Measurements from ENCODE around the gene CEP164.

CEP164 gene

DNA sequence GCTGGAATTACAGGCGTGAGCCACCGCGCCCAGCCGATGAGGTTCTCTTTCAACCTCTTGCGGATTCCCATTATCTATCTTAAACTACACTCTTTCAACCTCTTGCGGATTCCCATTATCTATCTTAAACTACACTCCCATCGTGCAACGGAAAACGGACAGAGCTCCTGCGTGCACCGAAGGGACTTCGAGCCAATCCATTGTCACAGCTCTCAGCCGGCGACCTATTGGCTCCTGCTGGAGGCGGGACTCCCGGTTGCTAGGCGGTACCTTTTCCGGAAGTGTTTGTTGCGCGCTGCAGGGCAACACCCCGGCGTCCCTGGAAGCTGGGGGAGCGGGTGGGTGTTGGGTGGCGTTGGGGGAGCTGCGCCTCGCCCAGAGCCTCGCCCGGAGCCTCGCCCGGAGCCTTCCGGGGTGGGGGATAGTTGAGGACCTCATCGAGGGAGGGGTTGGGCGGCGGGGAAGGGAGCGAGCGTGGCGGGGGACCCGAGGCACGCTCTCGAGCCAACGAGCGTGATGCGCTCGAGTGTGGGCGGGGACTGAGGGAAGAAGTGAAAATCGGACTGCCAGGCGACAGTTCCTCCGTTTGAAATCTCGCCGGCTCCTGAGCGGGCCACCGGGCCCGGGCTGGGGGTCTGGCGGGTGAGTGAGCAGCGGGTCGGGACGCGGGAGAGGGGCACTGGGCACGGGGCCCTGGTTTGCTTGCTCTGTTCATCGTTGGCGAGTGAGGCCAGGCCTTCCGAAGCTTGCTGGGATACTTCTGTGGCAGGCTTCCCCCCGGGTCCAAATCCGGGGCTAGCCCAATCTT is at the start of gene CEP164:
TSS of gene CEP164 (plus strand) at position 288 of the 808 bp plus-strand sequence. CDS start 10,733 bp downstream, outside the sequence.
- peak; percentile 75 to 90 (median 88) for DNase-seq (ENCODE audit: low read depth in 4 of 4, low spot score in 1 of 4)

DNA sequence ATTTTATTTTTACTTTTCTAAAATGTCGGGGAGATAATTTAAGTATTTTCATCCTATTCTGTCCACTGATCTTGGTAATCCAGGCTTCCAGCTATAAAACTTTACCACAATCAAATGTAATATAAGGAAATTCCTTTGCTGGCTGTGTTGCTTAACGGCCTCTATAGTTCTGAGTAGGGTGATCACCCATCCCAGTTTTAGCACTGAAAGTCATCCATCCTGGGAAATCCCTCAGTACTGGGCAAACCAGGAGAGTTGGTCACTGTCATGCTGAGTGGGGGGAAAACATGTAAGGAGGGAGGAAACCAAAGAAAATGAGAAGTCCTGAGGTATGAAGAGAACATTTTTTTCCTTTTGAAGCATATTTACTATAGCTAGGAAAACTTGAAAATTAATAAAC is 49.3 kb upstream of the CEP164 start:
- no peak for DNase-seq (ENCODE audit: low read depth in 4 of 4, low spot score in 1 of 4)

- DNase-seq (ENCODE audit: low read depth in 4 of 4, low spot score in 1 of 4), result no peak
Measured at GRCh38 chr11:117279711-117280376, 47.8 kb upstream of the CEP164 start.

DNA sequence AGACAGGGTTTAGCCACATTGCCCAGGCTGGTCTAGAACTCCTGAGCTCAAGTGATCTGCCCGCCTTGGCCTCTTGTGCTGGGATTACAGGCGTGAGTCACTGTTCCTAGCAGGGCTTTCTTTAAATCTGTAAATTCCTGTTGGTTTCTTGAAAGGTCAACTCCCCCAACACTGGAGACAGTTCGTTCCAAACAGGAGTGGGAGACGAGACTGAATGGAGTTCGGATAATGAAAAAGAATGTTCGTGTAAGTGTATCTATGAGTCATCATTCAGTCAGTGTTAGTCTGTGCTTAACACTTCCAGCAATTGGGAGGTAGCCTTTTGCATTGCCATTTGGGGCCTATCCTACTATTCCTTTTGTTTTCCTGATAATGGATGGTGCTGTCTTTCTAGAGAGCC is 46.5 kb upstream of the CEP164 start:
- no peak for DNase-seq (ENCODE audit: low read depth in 4 of 4, low spot score in 1 of 4)

- no peak for DNase-seq (ENCODE audit: low read depth in 4 of 4, low spot score in 1 of 4)
Measured at GRCh38 chr11:117281869-117282268, 45.8 kb upstream of the CEP164 start.

GRCh38 chr11:117282956-117283355 is 44.7 kb upstream of the CEP164 start:
- no peak for DNase-seq (ENCODE audit: low read depth in 4 of 4, low spot score in 1 of 4)

GRCh38 chr11:117284053-117284452 is 43.6 kb upstream of the CEP164 start:
- no peak for DNase-seq (ENCODE audit: low read depth in 4 of 4, low spot score in 1 of 4)

- no peak for DNase-seq (ENCODE audit: low read depth in 4 of 4, low spot score in 1 of 4)
Measured at GRCh38 chr11:117286588-117286987, 41.1 kb upstream of the CEP164 start.

DNA sequence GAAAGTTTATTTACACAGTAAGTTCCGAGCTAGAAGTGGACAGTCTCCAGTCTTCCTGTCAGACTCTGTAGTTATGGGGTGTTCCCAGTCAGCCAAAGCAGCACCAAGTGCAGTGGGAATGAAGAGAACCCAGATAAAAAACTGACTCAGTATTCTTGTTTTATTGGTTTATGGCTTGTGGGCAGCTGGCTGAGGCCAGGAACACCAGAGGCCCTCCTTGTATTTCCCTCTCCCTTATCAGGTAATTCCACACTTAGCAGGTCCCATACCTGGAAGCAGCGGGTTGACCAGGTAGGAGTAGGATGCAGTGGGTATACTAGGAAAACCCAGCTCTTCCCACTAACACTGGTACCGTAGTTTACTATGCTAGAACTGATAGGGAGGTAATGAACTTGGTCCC is 40.0 kb upstream of the CEP164 start:
- DNase-seq (ENCODE audit: low read depth in 4 of 4, low spot score in 1 of 4), result no peak

- DNase-seq (ENCODE audit: low read depth in 4 of 4, low spot score in 1 of 4), result no peak
Measured at GRCh38 chr11:117289795-117290194, 37.9 kb upstream of the CEP164 start.

DNA sequence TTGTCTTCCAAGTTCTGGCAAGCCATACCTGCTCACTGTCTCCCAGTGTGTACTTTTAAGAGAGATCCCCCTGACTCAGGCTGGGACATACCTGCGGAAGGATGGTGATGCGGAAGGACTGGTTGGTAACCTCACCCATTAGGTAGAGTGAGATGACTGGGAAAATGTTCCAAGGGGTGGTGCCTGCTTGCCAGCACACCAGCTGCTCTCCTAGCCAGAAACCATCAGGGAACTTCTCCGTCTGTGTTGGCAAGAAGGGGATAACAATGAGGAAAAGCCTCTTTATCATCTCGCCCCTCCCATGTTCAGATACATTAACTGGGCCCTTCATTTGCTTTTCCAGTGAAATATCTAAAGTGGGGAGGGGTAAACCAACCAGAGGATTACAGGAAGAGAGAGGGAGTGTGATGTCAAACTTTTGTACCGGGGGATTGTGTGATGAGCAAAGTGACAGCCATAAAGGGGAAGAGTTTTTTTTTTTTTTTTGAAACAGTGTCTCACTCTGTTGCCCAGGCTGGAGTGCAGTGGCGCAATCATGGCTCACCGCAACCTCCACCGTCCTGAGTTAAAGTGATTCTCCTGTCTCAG is 36.8 kb upstream of the CEP164 start, which contains the start of gene BACE1-AS:
TSS of gene BACE1-AS (plus strand) at position 538 of the 588 bp plus-strand sequence.
- no peak for DNase-seq (ENCODE audit: low read depth in 4 of 4, low spot score in 1 of 4)

- no peak for DNase-seq (ENCODE audit: low read depth in 4 of 4, low spot score in 1 of 4)
Measured at GRCh38 chr11:117292616-117293015, 35.0 kb upstream of the CEP164 start.

DNA sequence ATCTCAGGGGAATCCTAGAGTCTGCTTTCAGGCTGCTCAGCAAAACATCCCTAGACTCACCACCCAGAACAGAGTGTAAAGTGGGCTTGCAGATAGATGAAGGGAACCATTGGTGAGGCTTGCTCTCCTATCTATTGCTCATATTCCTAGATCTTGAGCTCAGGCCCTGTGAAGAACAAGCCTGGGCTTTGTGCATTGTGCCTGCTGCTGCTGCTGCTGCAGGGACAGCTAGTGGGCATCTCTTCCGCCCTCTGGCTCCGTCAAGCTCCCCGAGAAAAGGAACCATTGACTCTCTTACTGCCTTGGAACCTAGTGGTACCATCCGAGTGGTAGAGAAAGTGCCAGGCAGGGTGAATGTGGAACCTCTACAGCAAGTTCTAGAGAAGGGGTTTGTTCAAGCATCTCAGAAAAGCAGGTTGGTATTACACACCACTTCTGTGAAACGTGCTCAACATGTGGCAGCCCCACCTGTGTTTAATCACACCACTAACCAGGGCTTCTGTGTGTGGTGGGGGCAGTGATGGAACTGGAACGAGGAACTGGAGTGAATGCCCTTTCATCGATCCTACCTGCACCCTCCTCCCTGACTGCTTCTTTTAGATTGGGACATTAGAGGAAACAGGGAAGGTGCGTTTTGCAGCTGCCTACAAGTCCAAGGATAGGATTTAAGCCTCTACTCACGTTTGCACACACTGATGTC is 32.1 kb upstream of the CEP164 start:
- no peak for DNase-seq (ENCODE audit: low read depth in 4 of 4, low spot score in 1 of 4)

DNA sequence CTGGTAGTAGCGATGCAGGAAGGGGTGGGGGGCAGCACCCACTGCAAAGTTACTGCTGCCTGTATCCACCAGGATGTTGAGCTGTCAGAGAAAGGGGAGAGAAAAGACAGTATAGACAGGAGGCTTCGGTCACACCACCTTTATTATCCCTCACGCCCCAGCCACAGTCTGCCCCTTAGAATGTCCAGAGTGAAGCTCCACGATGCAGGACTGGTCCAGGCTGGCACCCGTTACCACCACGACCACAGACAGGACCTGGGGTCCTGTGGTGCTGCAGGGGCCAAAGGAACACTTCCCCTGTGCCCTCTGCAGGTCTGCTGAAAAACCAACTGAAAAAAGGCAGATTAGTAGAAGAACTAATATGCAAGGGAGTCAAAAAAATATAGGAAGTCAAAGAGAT is 30.8 kb upstream of the CEP164 start:
- no peak for DNase-seq (ENCODE audit: low read depth in 4 of 4, low spot score in 1 of 4)

GRCh38 chr11:117298195-117298594 is 29.5 kb upstream of the CEP164 start:
- DNase-seq (ENCODE audit: low read depth in 4 of 4, low spot score in 1 of 4), result no peak

GRCh38 chr11:117299351-117300282 is 28.0 kb upstream of the CEP164 start:
- DNase-seq (ENCODE audit: low read depth in 4 of 4, low spot score in 1 of 4), result no peak

DNA sequence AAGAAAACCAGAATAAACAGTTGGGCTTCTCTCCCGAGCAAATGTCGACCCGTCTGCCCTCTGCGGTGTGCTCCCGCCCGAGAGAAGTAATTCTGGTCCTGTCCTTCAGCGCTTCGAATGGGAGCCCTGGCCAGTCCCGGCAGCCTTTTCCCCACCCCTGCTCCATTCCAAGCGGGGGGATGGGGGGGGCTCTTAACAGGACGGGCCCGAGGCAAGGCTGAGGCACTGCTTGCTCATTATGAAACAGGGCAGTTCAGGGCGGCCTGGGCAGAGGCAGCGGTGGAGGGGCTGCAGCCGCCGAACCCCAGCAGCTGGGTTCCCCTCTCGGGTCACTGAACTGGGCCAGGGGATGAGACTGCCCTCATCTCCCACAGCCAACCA is 27.4 kb upstream of the CEP164 start:
- DNase-seq (ENCODE audit: low read depth in 4 of 4, low spot score in 1 of 4), result no peak

DNA sequence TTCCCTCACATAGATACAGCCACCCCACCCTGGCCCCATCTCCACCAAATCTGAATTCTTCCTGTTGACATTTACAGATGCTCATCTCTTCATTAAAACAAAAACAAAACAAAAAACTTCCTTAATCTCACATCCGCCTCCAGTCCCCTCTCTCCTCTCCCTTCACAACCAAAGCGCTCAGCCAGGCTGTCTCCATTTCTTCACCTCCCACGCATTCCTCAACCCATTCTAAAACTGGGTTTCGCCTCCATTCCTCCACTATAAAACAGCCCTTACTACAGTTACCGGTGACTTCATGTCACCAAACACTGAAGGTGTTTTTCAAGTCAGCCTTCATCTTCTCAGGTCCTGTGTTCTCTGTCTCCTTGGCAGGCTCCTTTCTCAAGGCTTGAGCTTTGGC is 26.9 kb upstream of the CEP164 start:
- DNase-seq (ENCODE audit: low read depth in 4 of 4, low spot score in 1 of 4), result no peak

DNA sequence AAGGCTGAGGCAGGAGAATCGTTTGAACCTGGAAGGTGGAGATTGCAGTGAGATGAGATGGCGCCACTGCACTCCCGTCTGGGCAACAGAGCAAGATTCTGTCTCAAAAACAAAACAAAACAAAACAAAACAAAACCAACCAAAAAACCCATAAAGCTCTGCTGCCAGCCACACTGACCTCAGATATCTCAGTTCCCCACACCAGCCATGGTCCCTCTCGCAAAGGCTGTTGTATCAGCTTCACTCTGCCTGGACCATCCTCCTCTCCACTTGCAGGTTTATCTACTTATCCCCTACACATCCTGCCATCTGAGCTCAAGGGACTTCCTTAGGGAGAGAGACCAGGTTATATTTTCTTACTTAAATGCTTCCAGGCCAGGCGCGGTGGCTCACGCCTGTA is 25.4 kb upstream of the CEP164 start:
- DNase-seq (ENCODE audit: low read depth in 4 of 4, low spot score in 1 of 4), result no peak

DNA sequence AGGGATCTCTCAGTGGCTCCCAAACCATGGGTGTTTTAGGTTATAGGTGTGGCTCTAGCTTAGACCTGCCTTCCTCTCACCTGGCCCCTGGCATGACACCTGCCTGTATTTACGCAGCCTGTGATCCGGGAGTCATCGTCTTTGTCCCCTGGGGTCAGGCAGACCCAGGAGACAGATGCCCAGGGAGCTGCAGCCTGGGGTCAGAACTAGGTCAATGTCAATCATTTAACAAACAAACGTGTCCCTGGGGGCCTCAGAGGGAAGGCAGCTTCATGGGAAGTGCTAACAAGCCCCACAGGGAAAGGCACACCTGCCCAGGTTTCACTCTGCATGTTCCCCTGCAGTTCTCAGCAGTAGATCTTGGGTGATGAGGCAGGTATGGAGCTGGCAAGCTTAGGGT is 24.6 kb upstream of the CEP164 start:
- no peak for DNase-seq (ENCODE audit: low read depth in 4 of 4, low spot score in 1 of 4)
